DMS114 treated with DMSO at 0.1 percent for 48 hours (cell line): ENCODE results near the gene CAMK2B.

ENCODE experiments used
- DNase-seq: peaks from one replicate; lab custom pipeline; 2025; ENCODE audit not compliant: unreplicated experiment; lab: John Stamatoyannopoulos, UW

The CAMK2B gene

DNA sequence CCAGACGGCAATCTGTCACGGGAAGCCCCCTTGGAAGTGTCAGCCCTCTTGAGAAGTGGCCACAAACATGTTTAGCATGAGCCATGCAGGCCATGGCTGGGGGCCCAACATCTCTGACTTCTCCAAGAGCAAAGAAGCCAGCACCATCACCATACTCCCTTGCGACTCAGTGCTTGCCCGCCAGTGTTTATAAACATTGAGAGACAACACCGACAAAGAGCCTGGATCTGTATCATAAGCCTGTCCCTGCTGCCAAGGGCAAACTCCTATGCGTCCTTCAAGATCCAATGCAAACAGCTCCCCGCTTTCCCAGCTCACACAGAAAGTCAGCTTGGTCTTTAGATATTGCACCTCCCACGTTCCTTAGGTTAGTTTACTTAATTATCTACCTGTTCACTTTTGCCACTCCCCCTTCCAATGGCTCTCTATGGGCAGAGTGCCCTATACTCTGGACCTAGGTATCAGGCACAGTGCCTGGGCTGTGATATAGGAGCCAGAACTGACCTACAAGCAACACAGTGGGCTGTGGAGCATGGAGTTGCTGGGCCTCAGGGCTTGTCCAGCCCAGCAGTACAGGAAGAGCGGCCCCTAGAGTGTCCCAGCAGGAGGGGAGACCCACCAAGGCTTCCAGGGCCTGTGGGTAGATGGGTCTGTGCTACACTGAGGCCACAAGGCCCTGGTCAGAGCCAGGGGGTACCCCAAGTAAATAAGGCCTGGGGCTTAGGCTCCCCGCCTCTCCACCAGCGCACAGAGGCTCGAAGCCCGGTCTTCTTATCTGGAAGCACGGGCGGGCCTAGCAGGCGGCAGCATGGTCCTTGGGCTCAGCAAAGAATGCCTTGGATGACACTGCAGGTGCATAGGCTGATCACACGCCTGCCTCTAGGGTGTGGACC lies 37.7 kb downstream of the CAMK2B start:
- no peak for DNase-seq

- no peak for DNase-seq
Observed at GRCh38 chr7:44286618-44287487, 38.5 kb downstream of the CAMK2B start.

- no peak for DNase-seq
Observed at GRCh38 chr7:44286182-44286617, 39.2 kb downstream of the CAMK2B start.

DNA sequence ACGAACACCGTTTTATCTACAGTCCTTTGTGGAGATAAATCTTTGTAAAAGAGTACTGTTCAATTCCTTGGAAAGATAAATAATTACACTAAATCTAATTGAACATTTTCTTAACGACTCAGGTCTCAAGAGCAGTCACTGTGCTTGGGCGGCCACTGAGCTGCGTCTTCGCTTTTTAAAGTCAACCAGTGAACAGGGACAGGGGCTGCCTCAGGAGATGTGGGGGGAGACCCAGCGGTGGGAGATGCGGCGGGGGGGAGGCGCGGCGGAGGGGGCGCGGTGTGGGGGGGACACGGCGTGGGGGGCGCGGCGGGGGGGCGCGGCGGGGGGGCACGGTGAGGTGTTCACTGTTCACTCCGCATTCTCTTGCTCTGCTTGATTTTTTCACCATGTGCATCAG lies 39.8 kb downstream of the CAMK2B start:
- no peak for DNase-seq

- no peak for DNase-seq
Observed at GRCh38 chr7:44284881-44285541, 40.4 kb downstream of the CAMK2B start.

- no peak for DNase-seq
Observed at GRCh38 chr7:44284216-44284615, 41.2 kb downstream of the CAMK2B start.

DNA sequence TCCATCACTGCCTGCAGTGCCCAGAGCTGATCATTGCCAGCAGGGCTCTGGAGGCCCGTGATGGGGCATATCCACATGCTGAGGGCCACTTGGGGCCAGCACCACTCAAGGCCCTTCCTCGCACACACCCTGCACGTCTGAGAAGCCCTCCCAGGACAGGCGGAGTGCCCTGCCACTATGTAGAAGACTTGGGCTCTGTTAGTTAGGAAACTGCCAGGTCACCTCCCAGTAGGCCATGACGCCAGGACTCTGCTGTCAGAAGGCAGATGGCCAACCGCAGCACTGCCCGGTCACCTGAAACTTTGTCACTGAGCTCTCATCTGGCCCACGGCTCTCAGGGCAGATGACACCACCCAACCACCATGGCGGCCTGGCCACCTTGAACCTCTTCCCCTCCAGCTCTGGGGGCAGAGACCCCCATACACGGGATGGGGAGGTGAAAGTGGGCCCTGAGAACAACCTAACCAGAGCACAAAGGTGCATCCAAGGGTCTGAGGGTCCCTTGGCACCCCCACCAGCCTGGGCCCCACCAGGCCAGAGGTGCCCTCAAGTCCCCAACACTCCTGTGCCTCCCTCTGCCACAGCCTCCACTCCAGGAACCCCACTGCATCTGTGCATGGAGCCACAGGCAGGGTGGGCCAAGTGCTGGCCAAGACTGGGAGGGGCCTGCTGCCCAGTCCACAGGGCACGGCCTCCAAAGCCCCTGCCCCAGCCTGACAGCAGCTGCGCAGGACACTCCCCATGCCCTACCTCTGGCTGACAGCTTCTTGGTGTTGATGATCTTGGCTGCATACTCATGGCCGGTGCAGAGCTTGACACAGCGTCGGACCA lies 41.8 kb downstream of the CAMK2B start:
- no peak for DNase-seq

- DNase-seq = no peak
Observed at GRCh38 chr7:44282601-44283171, 42.7 kb downstream of the CAMK2B start.

- DNase-seq = no peak
Observed at GRCh38 chr7:44281811-44282600, 43.4 kb downstream of the CAMK2B start.

DNA sequence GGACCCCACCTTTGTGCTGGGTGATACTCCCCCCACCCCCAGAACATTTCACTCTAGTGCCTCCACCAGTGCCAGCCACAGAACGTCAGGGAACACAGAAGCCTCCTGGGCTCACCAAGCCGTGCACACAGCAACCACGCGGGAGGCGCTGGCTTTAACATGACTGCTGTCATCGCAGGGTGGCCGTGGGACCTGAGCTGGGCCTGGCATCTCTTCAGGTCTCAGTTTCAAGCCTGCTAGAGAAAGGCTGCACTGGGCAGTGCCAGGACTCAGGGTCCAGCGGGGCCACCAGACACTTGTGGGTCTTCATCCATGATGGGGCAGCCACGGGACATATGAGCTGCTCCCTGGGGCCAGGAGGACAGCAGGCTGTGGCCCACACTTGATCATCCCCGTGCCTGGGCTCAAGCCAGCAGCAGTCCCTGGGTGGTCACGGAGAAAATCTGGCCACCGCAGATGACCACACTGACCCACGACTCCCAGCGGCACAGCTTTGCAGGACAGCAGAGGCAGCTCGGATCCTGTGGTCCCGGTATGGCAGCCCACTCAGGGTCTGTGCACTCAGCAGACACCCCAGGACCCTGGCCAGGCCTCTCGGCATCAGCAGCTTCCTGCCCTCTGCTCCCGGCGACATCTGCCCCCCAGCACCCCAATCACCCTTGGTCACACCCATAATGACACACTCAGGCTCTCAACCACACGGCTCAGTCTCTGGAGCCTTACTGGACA lies 44.2 kb downstream of the CAMK2B start:
- no peak for DNase-seq

- DNase-seq = no peak
Observed at GRCh38 chr7:44280636-44280992, 44.8 kb downstream of the CAMK2B start.

DNA sequence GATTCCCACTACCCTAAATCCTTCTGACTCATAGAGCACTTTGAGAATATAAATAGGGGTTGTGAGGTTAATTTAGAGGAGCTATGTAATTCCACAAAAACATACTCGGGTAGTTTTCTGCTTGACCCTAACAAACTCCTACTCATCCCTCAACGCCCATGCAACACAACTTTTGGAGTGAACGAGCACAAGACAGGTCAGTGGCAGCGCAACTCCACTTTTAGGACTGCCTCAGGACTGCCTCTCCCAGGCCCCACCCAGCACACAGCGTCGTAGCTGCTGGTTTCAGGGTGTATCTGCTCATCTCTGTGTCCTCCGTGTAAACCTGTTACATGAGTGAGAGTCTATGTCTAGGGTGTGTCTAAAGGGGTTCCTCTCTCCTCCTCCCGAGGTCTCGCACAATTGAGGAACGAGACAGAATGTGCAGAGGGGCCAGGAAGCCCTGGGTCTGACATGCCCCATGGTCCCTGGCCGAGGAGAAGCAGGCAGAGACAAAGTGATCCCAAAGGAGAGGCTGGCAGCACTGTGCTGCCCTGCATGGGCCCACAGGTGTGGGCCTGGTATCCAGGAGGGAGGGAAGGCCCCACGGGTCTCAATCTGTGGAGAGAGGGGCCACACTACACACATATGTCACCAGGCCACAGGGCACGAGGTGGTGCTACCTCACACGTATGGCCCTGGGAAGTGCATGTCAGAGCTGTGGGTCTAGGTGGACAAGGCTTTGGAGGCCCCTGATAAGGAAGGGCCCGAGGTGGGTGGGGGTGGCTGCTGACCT lies 45.5 kb downstream of the CAMK2B start:
- no peak for DNase-seq

- DNase-seq = no peak
Observed at GRCh38 chr7:44279286-44279685, 46.1 kb downstream of the CAMK2B start.

- no peak for DNase-seq
Observed at GRCh38 chr7:44278451-44279161, 46.8 kb downstream of the CAMK2B start.

DNA sequence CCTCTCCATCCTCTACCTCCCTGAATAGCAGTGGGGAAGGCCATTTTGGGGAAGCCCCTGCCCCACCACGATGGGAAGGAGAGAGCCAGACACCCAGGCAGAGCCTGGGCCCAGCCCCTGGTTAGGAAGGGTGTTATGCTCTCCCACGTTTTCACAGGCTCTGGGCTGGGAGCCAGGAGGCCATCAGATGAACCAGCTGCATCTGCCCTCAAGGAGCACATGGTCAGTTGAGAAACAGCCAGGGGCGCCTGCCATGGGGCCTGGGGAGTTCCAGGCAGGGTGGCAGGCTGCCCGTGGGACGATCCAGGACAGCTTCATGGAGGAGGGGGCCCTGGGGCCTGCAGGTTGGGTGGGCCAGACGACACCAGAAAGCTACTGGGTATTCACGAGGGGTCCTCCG lies 47.5 kb downstream of the CAMK2B start:
- no peak for DNase-seq

DNA sequence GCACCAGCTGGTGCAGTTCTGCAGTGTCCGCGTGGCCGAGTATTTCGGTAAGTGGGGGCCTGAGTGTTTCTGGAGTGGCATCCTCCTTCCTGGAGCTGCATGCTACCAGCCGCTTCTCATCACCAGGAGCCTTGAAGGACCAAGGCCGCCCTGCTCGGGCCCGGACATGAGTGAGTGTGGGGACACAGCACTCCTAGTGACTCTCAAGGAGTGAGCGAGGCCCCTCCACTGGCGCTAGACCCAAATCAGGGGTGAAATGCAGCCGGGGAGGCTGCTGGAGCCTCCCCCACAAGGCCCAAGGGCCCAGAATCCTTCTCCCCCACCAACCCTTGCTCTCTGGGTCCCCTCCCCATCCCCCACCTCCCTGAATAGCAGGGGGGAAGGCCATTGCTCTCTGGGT lies 48.0 kb downstream of the CAMK2B start:
- DNase-seq = no peak

DNA sequence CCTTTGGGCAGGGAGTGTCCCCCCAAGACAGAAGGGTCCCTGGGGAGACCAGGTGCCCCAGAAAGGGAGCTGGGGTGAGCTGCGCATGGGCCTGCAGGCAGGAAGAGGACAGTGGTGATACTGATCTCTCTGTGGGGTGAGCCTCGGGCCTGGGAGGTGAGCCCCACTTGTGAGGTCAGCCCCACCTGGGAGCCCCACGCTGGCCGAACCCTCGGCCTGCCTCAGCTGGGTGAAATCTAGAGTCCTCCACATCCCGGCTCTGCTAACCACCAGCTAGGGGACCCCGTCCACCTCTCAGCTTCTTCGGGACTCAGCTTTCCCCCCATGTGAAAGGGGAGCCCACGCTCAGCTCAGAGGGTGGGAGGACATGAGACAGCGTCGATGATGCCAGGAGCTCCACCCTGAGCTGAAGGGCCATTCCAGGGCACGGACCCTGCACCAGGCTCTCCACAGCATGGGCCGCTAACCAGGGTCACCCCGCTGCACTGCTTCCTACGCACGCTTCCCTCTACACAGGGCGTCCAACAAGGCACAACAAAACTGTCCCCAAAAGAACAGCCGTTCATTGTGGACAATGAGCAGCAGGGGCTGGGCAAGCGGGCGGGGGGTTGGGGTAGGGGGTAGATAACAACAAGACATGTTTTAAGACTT lies 48.7 kb downstream of the CAMK2B start:
- DNase-seq = no peak
